Rectal smooth muscle tissue (tissue), 1 donor: ENCODE data around the gene MCTP1.

Experiments
- H3K27ac ChIP-seq: one replicate; pipeline ENCODE4 v1.7.0; 2013; ENCODE audit warnings: low read depth, low read length, inconsistent platforms
- H3K27me3 ChIP-seq: one replicate; pipeline ENCODE4 v1.7.0; 2013; ENCODE audit warnings: low read length; ENCODE audit not compliant: control insufficient read depth, insufficient read depth
- H3K36me3 ChIP-seq: one replicate; pipeline ENCODE4 v1.7.0; 2013; ENCODE audit warnings: low read length; ENCODE audit not compliant: control insufficient read depth, insufficient read depth
- H3K4me1 ChIP-seq: one replicate; pipeline ENCODE4 v1.7.0; 2013; ENCODE audit warnings: low read length; ENCODE audit not compliant: control insufficient read depth, insufficient read depth
- H3K4me3 ChIP-seq: one replicate; pipeline ENCODE4 v1.7.0; 2013; ENCODE audit warnings: low read length
- H3K9ac ChIP-seq: one replicate; pipeline ENCODE4 v1.7.0; 2013; ENCODE audit warnings: low read length

The MCTP1 gene

GRCh38 chr5:94670726-94671125 lies 614.2 kb downstream of the MCTP1 start:
- no peak overlapping the region for H3K27ac ChIP-seq
- H3K4me3 ChIP-seq, result no peak overlapping the region
- no peaks in the 10 kb centered on the region for H3K4me1 ChIP-seq
- H3K27me3 ChIP-seq, result no peaks in the 10 kb centered on the region
- H3K36me3 ChIP-seq, result no peaks in the 10 kb centered on the region
- no peak overlapping the region for H3K9ac ChIP-seq

DNA sequence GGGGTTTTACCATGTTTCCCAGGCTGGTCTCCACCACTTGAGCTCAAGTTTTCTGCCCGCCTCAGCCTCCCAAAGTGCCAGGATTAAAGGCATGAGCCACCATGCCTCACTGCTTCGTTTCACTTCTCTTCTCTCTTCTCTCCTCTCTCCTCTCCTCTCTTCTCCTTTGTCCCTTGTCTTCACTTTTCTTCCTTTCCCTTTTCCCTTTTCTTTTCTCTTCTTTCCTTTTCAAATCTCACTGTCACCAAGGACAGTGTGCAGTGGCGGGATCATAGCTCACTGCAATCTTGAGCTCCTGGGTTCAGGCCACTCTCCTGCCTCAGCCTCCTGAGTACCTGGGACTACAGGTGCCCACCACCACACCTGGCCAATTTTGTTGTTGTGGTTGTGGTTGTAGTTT lies 617.0 kb downstream of the MCTP1 start:
- Histone ChIP-seq H3K4me1 (no peaks in the 10 kb centered on the region), H3K9ac (no peak overlapping the region), H3K4me3 (no peak overlapping the region), H3K36me3 (no peaks in the 10 kb centered on the region), H3K27ac (no peak overlapping the region), H3K27me3 (no peaks in the 10 kb centered on the region)

GRCh38 chr5:94661086-94661485 lies 623.8 kb downstream of the MCTP1 start:
- Histone ChIP-seq H3K4me1 (no peaks in the 10 kb centered on the region), H3K4me3 (no peak overlapping the region), H3K27me3 (no peaks in the 10 kb centered on the region), H3K27ac (no peak overlapping the region), H3K9ac (no peak overlapping the region), H3K36me3 (no peaks in the 10 kb centered on the region)

DNA sequence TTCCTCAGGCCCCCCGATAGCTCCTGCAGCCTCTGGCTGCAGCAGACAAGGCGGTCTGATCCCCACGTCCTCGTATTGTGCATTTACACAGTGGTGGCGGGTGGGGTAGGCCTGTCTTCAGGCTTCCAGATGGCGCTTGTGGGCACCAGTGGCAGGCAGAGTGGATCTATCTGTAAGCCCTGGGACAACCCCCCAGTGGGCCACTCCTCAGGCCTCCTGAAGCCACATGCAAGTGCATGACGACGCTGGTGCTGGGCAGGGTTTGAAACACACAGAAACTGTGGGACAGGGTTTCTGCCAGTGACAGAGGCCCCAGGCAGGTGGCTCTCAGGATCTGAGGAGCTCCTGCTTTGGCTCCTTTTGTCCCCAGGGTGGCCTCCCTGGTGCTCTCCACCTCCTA lies 624.4 kb downstream of the MCTP1 start:
- no peaks in the 10 kb centered on the region for H3K27me3 ChIP-seq
- H3K4me1 ChIP-seq, result no peaks in the 10 kb centered on the region
- H3K9ac ChIP-seq, result no peak overlapping the region
- no peak overlapping the region for H3K27ac ChIP-seq
- no peak overlapping the region for H3K4me3 ChIP-seq
- H3K36me3 ChIP-seq, result no peaks in the 10 kb centered on the region

DNA sequence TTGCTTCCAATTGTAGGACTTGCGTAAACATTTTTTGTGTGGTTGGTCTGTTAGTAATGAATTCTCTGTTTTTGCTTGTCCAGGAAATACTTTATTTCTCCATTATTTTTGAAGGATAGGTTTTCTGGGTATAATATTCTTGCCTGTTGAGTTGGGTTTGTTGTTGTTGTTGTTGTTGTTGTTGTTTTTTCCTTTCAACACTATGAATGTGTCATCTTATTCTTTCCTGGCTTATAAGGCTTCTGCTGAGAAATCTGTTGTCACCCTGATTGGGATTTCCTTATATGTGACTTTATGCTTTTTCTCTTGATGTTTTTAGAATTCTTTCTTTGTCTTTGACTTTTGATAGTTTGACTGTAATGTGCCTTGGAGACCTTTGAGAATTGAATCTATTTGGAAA lies 626.6 kb downstream of the MCTP1 start:
- Histone ChIP-seq H3K4me3 (no peak overlapping the region), H3K9ac (no peak overlapping the region), H3K4me1 (no peaks in the 10 kb centered on the region), H3K27ac (no peak overlapping the region), H3K36me3 (no peaks in the 10 kb centered on the region), H3K27me3 (no peaks in the 10 kb centered on the region)
